ENCODE data around the gene SLC1A2.

- no peak for TF ChIP-seq POLR2AphosphoS5 (IDR thresholded peaks at IDR 0.05; ENCODE audit: low read depth, low read length)
- TF ChIP-seq ZFX (IDR thresholded peaks at IDR 0.05), result no peak
- no peak for TF ChIP-seq POLR2A (IDR thresholded peaks at IDR 0.05; ENCODE audit: borderline replicate concordance, extremely low read depth, insufficient read depth, insufficient read length)
- TF ChIP-seq SIN3A (IDR thresholded peaks at IDR 0.05; ENCODE audit: low read depth), result no peak
Observed at GRCh38 chr11:35357923-35358322, 61.4 kb downstream of the SLC1A2 start.

All from HCT116 (cell line).